MV-4-11 (cell line): ENCODE data around the gene SPRY4.
"Not testable (repeated sequence)": the region's sequence is repeated elsewhere in the genome, so short reads cannot be mapped to it uniquely, and the experiment has no call there.

Experiments
- DNase-seq: peaks from one replicate; lab custom pipeline; 2025; lab: John Stamatoyannopoulos, UW

SPRY4 gene

DNA sequence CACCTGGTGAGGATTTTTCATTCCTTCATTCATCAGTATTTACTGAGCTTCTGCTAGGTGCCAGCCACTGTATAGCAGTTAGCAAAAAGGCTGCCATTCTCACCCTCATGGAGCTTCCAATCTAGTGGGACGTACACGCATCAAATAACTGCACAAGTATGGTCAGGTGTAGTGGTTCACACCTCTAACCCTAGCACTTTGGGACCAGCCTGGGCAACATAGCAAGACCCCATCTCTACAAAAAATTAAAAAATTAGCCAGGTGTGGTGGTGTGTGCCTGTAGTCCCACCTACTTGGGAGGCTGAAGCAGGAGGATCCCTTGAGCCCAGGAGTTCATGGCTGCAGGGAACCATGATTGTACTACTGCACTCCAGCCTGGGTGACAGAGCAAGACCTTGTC lies 8.9 kb upstream of the SPRY4 start:
- not testable (repeated sequence) for DNase-seq

DNA sequence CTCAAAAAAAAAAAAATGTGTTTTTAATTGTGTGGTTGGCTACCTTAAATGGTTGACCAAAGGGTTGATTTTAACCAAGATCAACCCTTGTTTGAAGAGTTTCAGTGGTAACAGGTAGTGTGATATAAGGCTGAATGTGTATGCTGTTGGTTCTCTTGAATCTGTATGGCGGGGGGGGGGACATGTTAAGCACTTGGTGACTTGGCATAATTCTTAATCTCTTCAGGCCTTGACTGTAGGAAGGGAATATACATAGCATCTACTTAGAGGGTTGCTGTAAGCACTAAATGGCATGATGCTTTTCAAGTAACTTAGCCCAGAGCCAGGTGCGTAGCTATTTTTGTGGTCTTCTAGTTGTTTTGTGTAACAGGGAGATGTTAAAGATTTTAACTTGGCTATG lies 5.6 kb upstream of the SPRY4 start:
- no peak for DNase-seq

DNA sequence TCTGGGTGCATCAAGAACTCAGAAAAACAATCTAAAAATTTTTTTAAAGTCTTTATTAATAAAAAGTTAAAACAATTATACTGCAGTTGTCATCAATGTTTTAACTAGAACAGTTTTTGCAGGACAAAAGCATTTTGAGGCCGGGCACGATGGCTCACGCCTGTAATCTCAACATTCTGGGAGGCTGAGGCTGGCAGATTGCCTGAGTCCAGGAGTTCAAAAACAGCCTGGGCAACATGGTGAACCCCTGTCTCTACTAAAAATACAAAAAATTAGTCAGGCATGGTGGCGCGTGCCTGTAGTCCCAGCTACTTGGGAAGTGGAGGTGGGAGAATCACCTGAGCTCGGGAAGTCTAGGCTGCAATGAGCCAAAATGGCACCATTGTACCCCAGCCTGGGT lies 5.2 kb upstream of the SPRY4 start:
- no peak for DNase-seq

DNA sequence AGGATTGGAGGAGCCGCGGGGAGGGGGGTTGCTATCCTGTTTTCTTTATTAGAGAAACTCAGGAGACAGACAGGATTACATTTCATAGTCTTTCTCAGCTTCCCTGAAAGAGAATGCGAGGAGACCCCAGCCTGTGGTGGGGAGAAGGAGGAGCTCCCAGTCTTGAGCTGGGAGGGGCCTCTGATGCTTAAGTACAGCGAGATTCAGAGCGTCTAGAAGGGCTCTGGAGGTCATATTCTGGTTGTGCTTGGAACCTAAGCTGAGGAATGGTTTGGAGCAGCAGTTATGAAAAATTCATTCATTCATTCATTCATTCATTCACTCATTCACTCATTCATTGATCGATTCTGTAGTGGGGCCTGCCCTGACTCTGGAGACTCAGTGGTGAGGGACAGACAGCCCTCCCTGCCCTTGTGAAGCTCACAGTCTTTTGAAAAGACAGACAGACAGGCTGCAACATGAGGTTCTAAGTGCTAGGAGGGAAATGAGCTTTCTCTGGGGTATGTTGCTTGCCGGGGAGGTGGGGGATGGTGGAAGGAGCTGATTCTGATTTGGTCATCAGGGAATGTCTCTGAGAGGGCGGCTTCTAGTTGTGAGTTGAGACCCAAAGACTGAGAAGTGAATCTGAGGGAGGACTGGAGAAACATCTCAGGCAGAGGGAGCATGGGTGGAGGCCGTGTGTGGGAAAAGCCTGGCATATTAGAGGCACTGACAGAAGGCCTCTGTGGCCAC lies 2.5 kb upstream of the SPRY4 start:
- no peak for DNase-seq

DNA sequence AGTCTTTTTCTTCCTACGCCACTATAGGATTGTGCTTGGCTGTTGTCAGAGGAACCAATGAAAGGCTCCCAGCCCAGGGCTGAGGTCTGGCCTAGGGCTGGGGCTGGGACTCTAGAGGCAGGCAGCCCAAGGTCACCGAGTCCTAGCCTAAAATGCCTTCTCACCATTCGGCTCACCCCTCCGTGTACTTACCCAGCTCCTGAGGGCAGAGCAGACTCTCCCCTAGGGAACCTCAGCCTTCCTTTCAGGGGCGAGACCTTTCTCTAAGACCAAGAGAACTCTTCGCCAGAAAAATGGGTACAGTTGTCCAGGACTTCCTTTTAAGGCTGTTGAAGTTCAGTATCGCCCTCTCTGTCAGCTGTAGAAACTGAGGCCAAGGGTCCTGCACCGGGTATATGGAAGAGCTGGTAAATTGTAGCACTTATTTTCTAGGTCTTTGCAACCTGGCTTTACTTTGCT lies 1.7 kb upstream of the SPRY4 start:
- DNase-seq = no peak

DNA sequence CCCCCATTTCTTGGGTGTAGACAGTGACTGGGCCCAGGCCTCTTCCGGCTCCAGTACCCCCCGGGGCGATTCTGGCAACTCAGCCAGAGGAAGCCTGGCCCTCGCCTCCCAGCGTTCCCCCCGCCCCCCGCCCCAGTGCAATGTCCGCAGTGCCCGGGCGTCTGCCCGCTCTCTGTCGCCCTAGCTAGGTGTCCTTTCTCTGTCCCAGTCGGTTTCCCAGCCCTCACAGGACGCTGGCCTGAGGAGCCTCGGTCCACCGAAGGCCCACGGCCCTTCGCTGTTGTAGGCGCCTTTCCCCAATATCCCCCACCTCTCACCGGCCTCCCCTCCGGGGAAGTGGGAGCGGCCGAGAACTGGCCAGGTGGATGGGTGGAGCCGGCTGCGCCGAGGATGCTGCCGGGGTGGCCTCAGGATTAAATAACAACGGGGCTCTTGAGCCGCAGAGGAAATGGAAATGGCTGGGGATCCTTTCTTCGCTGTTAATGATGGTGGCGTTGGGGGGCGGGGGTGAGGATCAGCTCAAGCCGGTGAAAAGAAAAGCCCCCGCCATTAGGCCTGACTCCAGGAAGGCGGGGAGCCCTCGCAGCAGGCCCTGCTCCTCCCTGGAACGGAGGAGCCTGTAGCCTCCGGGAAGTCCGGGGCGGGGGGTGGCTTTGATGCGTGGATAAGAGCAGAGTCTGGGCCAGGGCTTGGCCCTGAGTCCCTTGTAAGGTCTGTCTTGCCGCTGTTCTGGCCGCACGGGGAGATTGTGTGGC lies 1.1 kb upstream of the SPRY4 start:
- no peak for DNase-seq

DNA sequence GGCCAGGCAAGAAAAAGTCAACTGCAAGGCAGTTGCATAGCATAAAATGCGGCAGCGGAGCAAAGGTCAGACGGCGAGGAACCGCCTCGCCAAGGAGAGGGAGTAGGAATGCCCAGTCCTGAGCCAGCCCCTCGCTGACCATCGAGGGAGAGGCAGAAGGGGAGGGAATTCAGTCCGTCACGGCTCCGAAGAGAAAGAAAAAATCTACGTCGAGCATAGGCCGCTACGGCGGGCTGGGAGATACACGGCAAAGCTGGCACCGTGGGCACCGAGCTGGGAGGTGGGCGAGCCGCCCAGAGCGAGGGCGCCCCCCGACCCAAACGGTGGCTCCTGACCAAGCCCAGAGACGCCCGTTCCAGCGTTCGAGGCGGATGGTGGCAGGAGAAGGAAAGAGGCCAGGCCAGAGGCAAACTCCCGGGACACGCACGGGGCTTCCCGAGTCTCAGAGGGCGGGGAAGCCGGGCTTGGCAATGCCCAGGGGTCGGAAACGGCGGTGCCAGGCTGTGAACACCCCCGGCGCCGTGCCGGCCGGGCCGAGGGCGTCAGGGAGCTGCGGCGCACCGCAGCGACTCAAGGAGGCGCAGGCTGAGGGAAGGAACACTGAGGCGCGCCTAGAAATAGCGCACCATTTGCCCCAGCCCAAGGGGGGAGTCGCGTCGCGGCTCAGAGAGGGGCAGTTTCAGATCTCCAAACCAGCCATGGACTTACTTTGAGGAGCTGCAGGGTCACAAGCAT lies 518 bp downstream of the SPRY4 start:
- no peak for DNase-seq

DNA sequence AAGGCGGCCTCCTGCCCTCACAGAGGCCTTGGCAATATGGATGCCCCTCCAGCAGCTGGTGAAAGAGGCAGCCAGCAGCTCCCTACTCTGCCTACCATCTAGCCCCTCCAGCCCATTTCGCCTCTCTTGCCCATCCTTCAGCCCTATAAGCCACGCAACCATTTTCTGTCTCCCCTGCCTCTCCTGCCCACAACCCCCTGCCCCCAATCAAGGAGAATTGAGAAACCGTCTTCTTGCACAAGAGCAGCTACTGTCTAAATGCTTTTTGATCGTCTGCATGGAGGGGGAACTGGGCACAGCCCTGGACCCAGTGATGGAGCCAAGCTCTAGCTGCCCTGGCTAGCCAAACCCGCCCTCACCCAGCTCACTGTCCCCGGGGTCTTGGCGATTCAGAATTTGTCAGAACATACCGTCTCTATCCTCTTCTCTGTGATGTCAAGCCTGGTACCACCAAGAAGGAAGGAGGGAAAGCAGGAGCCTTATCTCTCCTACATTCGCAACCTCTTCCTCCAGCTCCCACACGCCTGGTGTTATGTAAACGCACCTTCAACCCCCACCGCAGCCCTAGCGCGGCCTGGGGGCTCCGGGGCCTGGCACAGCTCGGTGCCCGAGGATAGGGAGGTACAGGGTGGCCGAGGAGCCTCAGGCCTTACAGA lies 1.2 kb downstream of the SPRY4 start:
- DNase-seq = no peak

DNA sequence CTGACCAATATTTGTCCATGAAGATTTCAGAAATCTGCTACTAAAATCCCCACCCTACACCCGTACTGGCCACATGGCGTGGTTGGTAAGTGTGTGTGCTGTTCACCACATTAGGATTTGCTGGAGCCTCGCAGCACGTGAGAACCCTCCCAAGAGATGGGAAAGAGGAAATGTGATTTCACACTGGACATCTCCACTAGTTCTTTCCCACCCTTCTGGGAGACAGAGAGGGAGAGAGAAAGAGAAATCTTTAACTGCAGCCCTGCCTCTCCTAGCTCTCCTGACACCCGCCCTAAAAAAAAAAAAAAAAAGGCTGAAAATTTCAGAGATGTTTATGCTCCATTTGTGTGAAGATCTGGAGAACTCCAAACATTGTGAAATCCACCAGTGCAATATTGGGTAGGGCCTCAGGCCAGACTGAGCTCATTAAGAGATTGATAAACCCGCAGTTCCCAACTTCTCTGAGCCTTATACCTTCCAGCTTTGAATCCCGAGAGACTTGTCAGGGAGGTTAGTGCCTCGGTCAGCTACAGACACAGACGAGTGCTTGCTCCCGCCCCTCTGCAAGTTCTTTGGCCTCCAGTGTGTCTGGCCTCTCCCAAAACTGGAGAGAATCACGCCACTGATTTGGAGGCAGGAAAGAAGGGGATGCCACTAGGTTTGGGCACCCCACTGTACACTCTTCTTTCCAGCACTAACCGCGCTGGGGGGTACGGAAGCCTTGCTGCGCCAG lies 1.9 kb downstream of the SPRY4 start:
- peak; percentile 62 for DNase-seq

DNA sequence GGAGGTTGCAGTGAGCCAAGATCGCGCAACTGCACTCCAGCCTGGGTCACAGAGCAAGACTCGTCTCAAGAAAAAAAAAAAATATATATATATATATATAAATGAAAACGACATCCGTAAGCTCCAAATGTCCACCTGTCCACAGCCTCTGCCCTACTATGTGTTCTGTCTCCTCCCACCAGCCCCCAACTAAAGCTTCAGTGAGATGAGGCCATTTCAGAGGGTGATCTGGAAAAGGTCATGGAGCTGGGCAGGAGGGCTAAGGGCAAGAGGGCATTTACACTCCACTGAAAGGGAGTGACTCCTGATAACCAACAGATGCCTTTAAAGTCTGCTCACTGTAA lies 2.4 kb downstream of the SPRY4 start:
- DNase-seq = no peak

DNA sequence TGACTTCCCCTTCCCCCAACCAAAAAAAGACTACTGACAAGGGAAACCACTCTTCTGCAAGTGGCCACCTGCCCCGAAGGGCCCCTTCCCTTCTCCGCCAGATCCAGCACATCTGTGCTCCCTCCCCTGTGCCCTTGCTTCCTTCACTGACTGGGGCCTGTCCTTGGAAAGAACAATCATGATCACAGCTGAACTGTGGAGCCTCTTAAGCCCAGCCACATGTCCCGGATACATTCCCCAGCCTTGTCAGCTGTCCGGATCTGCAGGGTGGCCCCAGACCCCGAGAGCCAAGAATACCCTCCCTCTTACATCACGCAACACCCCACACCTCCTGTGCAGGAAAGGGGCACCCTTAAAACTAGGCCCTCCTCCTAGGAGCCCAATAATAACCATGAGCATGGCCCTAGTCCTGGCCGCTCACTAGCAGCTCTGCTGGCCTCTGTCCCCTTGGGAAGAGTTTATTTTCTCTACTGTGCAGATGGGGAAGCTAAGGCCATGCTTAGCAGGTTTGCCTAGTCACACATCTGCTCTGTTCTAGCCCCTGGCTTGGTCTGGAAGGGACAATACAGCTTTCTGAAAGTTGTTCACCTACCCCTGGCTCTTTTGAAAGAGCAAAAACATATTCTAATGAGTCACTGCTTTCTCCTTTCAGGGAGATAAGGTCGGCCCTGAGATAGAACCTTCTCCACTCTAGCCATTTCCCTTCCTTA lies 3.8 kb downstream of the SPRY4 start:
- DNase-seq = no peak

DNA sequence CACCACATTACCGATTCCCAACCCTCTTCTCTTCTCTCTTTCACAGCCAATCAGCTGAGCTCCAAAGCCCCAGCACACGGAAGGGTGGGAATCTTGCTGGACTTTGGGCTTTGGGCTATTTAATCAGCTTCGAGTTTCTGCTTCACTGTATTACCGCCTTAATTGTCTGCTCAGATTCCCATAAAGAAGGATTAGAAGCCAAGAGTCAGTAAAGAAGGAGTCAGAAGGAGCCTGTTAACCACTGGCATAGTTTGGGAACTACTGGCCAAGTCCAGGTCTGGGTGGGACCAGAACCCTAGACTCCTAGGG lies 4.4 kb downstream of the SPRY4 start:
- DNase-seq = no peak

DNA sequence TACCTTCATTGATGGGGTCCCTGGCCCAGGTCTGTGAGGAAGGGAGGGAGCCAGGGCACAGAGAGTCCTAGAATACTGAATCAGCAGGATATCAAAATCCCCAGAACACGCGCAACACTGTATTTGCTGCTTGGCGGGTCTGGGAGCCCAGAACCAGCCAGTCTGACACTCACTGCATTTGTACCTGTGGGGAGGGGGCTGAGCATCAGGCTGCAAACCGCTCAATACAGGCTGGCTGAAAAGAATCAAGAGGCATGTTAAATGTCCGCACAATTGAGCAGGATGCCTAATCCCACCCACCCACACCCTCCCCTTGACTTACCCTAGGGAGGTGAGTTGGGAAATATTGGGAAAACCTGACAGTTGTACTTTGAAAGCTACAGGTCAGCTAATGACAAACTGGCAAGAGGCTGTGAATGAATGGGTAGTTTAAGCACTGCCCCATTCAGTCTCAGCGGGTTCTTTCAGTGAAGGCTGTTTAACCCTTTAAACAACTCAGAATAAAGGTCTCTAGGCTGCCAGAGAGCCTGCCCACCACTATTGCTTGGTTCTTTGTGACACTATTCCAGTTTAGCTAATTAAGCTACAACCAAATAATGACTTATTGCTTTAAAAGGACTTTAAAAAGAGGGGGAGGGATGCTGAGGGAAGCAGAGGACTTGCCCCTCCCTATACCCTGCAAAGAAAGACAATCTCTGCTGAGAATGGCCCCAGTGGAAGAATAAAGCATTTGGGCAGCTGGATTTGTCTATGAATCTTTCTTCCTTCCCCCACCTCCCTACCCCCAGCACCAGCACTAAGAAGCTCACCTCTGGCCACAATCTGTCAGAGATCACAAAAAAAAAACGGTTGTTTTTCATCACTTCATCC lies 5.0 kb downstream of the SPRY4 start:
- DNase-seq = no peak

DNA sequence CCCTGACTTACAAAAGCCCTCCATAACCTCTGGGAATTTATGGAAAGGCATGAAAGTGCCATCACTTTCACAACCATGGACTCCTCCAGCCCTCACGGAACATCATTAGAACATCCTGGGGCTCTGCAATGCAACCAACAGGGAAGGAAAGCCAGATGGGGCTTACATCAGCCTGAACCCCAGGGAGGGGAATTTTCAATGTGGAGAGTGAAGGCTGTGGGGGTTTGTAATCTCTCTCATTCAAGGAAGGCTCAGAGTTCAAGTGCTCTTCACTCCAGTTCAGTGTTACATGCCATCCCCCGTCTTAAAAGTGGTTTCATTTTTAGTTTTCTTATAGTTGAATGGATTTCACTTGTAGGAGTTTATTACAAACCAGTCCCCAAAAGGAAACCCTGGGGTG lies 5.7 kb downstream of the SPRY4 start:
- DNase-seq = no peak

DNA sequence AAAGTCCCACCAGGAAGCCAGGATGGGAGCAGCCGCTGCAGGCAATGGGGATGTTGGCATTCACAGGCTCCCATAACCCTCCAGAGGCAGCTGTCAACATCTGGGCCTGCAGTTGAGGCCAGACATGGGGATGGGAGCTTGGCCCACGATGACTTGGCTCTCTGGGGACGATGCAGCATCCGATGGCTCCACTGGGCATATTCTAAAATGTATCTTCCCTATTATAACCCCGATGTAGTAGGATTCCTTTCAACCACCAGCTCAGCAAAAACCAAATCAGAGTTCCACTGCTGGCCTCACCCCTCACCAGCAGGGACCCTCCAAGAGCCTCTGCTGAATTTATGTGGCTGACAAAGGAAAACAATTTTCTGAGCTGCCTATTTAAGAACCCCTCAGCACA lies 7.1 kb downstream of the SPRY4 start:
- no peak for DNase-seq

DNA sequence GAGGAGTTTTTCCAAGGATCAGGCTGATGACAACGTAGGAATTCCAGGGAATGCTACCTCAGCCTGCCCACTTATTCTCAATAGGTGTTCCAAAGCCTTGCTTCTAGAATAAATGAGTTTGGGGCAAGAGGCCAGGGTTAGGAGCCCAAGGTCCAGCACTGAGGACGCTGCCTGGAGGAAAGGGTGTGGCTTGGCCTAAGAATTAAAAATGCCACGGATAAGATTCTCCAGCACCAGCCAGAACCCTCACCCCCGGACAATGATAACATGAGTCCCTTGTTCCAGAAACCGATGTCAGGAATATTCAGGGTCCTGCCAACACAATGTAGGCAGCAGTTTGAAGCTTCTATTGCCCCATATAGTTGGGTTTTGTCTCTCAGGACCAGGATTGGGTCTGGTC lies 7.6 kb downstream of the SPRY4 start:
- no peak for DNase-seq

DNA sequence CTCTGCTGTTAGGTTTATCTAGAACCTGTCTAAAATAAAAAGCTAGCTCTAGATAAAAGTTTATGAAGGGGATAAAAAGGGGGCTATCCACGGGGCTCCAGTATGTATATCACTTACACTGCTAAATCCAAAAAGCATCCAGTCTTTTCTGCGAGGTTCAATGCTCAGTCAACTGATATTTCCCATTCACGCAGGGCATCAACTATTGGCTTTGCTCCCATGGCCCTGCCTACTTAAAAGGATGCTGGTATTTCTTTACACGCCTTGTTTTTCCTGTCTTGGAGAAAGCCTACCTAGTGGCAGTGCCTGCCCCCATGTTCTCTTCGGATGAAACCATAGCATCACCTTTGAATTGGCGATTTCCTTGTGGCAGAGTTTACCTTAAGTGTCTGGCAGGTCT lies 8.1 kb downstream of the SPRY4 start:
- DNase-seq = no peak

DNA sequence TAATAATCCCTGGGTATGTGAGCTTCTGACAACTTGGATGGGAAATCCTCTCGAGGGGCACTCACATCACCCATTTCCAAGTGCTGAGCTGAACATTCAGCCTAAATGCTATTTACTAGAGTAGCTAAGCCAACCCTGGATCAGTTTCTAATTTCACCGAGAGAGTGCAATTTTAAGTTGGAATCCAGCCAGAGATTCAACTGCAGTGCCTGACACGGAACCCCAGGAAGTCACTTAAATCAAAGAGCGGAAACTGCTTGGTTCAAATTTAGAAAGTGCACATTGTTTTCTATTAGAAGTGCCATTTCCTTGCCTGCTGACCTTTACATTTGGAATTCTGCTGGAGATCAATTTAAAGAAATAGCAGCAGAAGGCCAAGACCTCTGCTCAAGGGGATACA lies 8.8 kb downstream of the SPRY4 start:
- no peak for DNase-seq

DNA sequence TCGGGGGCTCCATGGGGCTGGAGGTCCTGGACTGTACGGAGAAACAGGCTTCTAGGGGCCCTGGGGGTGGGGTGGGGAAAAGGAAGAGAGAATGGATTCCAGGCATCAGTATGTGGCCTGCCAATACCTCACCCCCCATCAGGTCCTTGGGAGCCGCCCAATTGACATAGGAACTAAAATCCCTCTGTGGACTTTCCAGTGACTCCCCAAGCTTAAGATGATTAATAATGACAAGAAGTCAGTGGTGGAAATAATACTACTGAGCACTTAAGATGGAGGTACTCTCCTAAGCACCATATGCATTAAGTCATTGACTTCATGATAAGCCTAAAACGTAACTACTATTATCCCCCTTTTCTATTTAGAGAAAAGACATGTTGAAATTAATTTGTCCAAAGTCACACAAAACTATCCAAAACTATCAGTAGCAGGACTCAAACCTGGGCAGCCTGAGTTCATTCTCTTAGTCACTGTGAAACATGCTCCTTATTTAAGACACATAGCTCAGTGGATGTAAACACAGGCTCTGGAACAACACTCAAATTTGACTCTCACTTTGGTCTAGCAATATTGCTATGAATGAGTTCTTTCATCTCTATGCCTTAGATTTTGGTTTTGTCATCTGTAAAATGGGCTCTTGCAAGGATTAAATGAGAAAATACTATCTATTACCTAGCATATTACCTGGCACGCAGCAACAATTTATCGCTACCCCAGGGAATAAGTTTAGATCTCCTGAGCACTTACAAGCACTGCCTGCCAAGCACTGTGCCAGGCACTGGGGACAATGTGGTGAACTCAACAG lies 9.5 kb downstream of the SPRY4 start:
- no peak for DNase-seq

DNA sequence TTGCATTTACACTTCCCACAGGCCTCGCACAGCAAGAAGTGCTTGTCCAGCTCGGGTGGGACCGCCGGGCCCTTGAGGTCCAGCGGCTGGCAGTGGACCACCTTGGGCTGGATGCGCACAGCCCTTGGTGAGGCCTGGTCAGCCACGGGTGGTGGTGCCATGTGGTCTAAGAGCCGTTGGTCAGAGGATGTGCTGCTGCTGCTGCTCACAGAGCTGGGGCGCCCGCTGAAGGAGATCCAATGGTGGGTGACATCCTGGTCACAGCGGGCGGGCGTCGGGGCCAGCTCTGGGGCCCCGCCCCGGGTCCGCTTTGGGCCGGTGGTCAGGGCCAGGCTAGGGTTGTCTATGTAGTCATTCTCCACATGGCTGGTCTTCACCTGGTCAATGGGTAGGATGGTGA lies 10.2 kb downstream of the SPRY4 start:
- no peak for DNase-seq
